GM19239 (cell line): Measurements from ENCODE around the gene NXN.
"Not testable (repeated sequence)": the region's sequence is repeated elsewhere in the genome, so short reads cannot be mapped to it uniquely, and the experiment has no call there.

ENCODE experiments used
- DNase-seq: peaks from one replicate; pipeline ENCODE4 v3.0.0; 2011; ENCODE audit warnings: low spot score; ENCODE audit not compliant: insufficient read length
- FAIRE-seq: peaks from 2 replicates; lab custom pipeline; 2011; peaks lifted over from hg19 to GRCh38; lab: Jason Lieb, UNC

Gene NXN

DNA sequence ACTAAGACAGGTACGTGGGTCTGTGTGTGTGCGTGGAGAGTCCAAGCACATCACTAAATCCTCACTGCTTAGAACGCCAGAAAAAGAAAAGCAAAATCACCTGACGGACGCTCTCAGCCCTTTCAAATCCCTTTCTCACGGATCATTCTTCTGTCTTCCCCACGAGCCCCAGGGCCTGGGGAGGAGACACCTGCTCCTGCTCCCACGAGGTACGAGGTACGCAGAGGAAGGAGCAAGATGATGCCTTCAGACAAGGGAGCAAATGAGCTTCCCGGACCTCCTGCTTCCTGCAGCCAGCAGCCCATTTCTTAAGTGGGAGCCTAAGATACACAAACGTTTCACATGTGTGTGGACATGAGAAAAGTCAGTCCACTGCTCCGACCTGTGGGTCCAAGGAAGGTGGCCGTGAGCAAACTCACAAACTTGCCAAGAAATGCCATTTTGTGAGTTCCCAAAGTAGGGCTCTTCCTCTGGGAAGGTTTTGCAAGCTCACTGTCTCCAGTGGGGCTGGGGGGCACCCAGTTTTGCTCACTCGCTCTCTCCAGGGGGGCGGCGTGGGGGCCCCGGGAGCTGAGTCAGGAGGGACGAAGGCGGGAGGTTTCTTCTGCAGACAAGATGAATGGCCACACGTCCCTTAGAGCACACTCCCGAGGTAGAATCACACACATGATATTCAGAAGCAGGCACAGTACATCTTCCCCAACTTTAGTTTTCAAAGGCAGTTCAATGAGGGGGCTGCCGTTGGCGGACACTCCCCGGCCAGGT lies 129.3 kb downstream of the NXN start:
- FAIRE-seq (no peak), DNase-seq (no peak)

GRCh38 chr17:848402-848801 lies 131.2 kb downstream of the NXN start:
- DNase-seq (no peak), FAIRE-seq (no peak)

DNA sequence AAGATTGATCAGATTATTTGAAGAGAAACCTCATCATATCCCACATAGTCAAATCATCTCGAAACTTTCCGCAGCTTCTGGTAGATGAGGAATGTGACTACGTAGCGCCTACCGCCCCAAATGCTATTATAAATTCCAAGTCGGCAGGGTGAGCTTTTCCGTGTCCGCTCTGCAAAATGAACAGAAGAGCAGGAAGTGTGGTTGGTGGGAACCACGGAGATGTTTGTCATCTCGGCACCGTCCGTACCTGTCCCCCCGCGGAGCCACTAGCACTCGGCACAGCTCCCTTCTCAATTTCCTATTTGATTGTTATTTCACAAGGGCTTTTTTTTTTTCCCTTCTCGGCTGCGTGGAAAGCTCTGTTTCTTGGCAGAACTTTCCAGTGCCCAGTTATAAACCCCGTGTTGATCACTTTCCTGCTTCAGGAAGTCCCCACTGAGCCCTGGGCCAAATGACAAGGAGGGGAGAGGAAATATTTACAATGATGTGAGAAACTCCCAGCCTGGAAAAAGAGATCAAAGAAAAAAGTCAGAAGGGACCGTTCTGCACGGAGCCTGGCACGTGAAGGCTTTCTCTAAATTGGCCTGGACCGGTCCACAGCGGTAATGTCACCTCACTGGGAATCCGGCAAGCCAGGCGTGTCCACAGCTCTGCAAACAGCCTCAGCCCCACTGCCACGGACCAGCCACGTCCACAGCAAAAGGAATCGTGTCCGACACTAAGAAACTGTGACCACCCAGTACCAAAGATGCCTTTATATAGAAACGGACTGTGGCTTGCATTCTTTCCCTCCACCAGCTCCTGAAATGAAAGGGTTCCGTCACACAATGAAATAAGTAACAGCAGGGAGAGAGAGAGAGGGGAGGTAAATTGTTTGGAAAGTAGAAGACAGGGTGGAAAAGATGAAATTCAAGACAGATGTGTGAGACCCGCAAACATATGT lies 132.4 kb downstream of the NXN start:
- DNase-seq (no peak), FAIRE-seq (no peak)

DNA sequence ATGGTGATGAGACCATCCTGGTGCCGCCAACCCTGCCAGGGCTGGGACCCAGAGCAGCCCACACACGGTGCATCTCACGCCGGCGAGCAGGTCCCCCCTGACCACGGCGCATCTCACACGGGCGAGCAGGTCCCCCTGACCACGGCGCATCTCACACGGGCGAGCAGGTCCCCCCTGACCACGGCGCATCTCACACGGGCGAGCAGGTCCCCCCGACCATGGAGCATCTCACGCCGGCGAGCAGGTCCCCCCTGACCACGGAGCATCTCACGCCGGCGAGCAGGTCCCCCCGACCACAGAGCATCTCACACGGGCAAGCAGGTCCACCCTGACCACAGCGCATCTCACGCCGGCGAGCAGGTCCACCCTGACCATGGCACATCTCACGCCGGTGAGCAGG lies 138.3 kb downstream of the NXN start:
- DNase-seq (no peak), FAIRE-seq (no peak)

- FAIRE-seq (no peak), DNase-seq (no peak)
These were observed 141.1 kb downstream of the NXN start for GRCh38 chr17:838486-838885.

- FAIRE-seq (no peak), DNase-seq (no peak)
These were observed 143.4 kb downstream of the NXN start for GRCh38 chr17:836151-836550.

DNA sequence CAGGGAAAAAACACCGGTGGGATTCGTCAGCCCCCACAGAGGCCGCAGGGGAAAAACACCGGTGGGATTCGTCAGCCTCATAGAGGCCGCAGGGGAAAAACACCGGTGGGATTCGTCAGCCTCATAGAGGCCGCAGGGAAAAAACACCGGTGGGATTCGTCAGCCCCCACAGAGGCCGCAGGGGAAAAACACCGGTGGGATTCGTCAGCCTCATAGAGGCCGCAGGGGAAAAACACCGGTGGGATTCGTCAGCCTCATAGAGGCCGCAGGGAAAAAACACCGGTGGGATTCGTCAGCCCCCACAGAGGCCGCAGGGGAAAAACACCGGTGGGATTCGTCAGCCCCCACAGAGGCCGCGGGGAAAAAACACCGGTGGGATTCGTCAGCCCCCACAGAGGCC lies 143.9 kb downstream of the NXN start:
- DNase-seq, FAIRE-seq: not testable (repeated sequence)

- DNase-seq, result no peak
- FAIRE-seq, result no peak
These were observed 144.3 kb downstream of the NXN start for GRCh38 chr17:835263-835662.

DNA sequence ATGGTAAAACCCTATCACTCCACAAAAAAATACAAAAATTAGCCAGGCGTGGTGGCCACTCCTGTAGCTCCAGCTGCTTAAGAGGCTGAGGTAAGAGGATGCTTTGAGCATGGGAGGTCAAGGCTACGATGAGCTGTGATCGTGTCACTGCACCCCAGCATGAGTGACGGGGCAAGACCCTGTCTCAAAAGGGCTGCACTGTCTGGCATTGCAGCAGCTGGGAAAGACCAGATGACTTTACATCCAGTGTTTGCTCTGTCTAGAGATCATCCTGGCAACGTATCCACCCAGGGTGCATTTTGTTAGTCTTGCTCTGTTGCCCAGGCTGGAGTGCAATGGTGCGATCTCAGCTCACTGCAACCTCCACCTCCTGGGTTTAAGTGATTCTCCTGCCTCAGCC lies 145.4 kb downstream of the NXN start:
- no peak for FAIRE-seq
- no peak for DNase-seq

DNA sequence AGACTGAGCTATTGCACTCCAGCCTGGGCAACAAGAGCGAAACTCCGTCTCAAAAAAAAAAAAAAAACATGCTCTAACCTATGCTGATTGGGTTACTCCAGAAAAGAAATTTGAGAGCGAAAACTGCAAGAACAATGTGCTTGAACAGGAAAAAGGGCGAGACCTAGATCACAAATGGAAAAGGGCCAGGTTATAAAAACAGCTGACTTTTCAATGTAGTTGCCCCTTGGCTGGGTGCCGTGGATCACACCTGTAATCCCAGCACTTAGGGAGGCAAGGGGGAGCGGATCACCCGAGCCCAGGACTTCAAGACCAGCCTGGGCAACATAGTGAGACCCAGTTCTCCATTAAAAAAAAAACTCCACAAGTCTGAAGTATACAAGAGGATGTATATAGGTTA lies 148.6 kb downstream of the NXN start:
- FAIRE-seq (no peak), DNase-seq (no peak)

GRCh38 chr17:830381-830780 lies 149.2 kb downstream of the NXN start:
- DNase-seq, result no peak
- no peak for FAIRE-seq

GRCh38 chr17:829614-830013 lies 150.0 kb downstream of the NXN start:
- not testable (repeated sequence) for DNase-seq, FAIRE-seq

DNA sequence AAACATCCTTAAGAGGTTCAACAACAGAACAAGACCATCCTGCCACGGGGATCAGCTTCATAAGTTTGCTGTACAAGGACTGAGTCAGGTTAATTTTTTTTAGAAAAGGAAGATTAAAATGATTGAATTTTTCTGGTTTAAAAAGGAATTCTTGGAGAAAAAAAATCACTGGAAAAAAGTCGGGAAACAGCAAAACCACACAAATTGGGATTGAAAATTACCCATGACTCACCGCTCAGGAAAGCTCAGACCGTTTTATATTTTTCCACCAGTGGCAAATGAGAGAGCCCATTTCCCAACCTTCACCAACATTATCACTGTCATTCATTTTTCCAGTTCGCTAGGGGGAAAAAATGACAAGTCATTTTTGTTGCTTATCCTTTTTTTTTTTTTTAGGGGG lies 150.8 kb downstream of the NXN start:
- DNase-seq (no peak), FAIRE-seq (no peak)

- FAIRE-seq, result no peak
- DNase-seq, result no peak
These were observed 152.8 kb downstream of the NXN start for GRCh38 chr17:826778-827177.

DNA sequence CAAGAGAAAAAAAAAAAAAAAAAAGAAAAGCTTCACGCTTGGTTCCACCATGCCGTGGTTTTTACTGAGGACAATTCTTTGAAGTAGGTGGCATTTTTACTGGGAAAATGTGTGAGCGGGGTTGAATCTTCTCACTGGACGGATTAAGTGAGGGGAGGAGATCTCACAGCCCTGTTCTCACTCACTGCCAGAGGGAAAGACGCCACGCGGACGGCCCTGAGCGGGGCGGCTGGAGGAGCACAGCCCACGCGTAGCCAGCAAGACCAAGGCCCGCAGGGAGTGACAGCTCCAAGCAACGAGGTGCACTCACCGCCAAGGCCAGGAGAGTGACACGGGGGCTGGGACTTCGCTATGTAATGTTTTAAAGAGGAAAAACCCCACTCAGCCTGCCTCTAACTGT lies 154.4 kb downstream of the NXN start:
- FAIRE-seq, result no peak
- DNase-seq, result no peak

- FAIRE-seq (no peak), DNase-seq (no peak)
These were observed 155.2 kb downstream of the NXN start for GRCh38 chr17:824378-824777.

DNA sequence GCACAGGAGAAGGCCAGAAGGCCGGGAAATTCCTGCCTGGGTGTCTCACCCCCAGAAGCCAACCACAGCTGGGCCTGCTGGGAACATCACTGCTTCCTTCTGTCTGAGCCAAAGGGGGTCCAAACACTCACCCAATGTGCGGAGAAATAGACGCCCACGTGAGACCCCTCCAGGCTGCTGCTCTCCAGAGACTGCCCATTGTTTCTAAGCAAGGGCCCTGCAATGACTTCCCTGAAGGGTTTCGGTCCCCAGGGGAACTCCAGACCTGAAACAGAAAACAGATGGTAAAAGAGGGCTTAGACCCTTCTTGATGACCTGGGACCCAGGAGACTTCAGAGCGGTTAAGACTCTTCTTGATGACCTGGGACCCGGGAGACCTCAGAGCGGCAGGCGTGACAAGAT lies 156.1 kb downstream of the NXN start:
- no peak for DNase-seq
- FAIRE-seq, result no peak

- DNase-seq, result no peak
- no peak for FAIRE-seq
These were observed 160.3 kb downstream of the NXN start for GRCh38 chr17:819251-819650.

DNA sequence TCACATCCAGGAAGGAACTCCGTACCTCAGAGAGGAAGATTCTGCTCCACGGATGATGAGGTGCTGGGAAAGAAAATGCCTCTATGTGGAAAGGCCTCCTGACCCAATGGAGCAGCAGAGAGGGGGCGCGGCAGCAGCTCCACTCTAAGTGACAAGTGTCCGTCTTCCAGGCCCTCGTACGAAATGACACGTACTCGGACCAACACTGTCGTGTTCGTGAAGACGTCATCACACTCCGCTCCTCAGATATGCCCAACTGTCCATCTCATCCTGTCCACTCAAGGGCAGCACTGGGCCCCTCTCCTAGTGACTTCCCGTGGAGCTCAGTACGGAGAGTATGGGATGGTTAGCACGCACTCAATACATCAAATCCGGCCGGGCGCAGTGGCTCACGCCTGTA lies 165.2 kb downstream of the NXN start:
- DNase-seq, result no peak
- no peak for FAIRE-seq

DNA sequence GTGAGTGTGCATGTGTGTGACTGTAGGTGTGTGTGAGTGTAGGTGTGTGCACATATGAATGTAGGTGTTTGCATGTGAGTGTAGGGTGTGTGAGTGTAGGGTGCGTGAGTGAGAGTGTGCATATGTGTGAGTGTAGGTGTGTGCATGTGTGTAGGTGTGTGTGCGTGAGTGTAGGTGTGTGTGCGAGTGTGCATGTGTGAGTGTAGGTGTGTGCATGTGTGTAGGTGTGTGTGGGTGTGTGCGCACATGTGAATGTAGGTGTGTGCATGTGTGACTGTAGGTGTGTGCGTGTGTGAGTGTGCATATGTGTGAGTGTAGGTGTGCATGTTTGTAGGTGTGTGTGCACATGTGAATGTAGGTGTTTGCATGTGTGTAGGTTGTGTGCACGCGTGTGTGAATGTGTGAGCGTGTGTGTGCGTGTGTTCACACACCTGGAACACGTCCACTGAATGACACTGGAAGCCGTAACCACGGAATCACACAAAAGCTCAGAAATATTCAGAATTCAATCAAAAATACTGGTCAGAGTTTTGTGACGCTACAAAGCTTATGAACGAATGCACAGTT lies 166.9 kb downstream of the NXN start:
- no peak for FAIRE-seq

More for the DNA sequence above, 166.9 kb downstream of the NXN start:
- DNase-seq, result no peak
